WERI-Rb-1 (cell line): ENCODE results near the gene MFSD8.
"Not testable (repeated sequence)": the region's sequence is repeated elsewhere in the genome, so short reads cannot be mapped to it uniquely, and the experiment has no call there.

Source experiments
- DNase-seq: peaks from one replicate; pipeline ENCODE4 v3.0.0-alpha.2; 2020
- H3K27ac ChIP-seq: fragments of 250-450 bp; sonication (Bioruptor Pico); 2 replicates; pipeline ENCODE4 v1.5.1; 2020; ENCODE audit warnings: mild to moderate bottlenecking, moderate library complexity
- H3K27me3 ChIP-seq: fragments of 250-450 bp; sonication (Bioruptor Pico); 2 replicates; pipeline ENCODE4 v1.5.1; 2021; ENCODE audit warnings: mild to moderate bottlenecking, low read depth, moderate library complexity; ENCODE audit not compliant: insufficient read depth, severe bottlenecking
- H3K36me3 ChIP-seq: fragments of 250-450 bp; sonication (Bioruptor Pico); 2 replicates; pipeline ENCODE4 v1.5.1; 2020; ENCODE audit warnings: mild to moderate bottlenecking, moderate library complexity
- H3K4me3 ChIP-seq: 2 replicates; pipeline ENCODE4 v1.5.1; 2011; ENCODE audit warnings: low read depth, mild to moderate bottlenecking, control low read depth, low read length
- H3K9me3 ChIP-seq: fragments of 250-450 bp; sonication (Bioruptor Pico); 2 replicates; pipeline ENCODE4 v1.5.1; 2021; ENCODE audit warnings: mild to moderate bottlenecking, moderate library complexity; ENCODE audit not compliant: severe bottlenecking
- TF ChIP-seq, protein P1 (sequence below): IDR thresholded peaks from 2 replicates; pipeline ENCODE4 v1.5.1; 2011; ENCODE audit warnings: low read depth, mild to moderate bottlenecking, control low read depth, inconsistent platforms, low read length

The MFSD8 gene

DNA sequence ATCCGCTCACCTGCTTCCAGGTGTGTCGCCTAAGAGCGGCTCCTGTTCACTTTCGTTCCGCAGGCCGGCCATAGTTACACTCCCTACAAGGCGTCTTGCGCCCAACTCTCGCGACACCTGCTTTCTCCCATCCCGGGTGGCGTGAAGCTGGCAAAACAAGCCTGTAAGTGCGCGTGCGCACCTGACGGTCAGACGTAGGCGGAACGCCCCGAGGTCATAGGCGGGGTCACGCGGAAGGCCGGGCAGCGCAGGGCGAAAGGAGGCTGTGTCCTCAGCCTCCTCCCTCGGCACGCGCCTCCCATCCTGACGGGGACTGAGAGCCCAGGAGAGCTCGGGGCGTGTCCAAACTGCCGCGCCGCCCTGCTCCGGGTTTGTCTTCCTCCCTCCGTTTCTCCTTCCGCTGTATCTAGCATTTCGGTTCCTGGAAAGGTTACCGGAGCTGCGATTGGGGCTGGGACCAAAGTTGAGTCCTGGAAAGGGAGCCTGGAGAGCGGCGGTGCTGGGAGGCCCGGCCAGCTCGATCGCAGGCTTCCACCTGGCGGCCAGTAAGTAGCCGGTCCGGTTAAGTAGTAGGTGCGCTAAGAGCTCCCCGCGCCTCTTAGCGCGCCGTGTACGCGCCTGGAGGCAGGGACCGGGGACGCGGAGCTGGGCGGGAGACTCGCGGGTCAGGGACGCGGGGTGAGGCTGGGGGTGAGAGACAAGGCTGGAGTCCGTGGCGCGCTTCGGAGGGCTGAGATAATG lies at the start of gene MFSD8, which contains the start of gene ABHD18:
Gene MFSD8, minus strand, starts transcription at position 112 of the 741 bp plus-strand sequence. Its CDS starts 40 bp downstream, at position 72.
Gene ABHD18, plus strand, starts transcription at position 345 of the 741 bp plus-strand sequence. CDS start 17,550 bp downstream, outside the sequence.
- Histone ChIP-seq H3K27ac (peak within 1 kb of the TSS; percentile 90), H3K27me3 (no peaks in the 10 kb centered on the region), H3K9me3 (no peaks in the 10 kb centered on the region), H3K4me3 (peak within 1 kb of the TSS; percentile 68), H3K36me3 (peaks cover 25% of the 10 kb centered on the region)
- TF ChIP-seq, protein P1, sequence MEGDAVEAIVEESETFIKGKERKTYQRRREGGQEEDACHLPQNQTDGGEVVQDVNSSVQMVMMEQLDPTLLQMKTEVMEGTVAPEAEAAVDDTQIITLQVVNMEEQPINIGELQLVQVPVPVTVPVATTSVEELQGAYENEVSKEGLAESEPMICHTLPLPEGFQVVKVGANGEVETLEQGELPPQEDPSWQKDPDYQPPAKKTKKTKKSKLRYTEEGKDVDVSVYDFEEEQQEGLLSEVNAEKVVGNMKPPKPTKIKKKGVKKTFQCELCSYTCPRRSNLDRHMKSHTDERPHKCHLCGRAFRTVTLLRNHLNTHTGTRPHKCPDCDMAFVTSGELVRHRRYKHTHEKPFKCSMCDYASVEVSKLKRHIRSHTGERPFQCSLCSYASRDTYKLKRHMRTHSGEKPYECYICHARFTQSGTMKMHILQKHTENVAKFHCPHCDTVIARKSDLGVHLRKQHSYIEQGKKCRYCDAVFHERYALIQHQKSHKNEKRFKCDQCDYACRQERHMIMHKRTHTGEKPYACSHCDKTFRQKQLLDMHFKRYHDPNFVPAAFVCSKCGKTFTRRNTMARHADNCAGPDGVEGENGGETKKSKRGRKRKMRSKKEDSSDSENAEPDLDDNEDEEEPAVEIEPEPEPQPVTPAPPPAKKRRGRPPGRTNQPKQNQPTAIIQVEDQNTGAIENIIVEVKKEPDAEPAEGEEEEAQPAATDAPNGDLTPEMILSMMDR = peak; percentile 46
- DNase-seq = peak; percentile 100

GRCh38 chr4:128009428-128009827 lies 44.5 kb upstream of the MFSD8 start:
- H3K36me3 ChIP-seq = peaks cover 29% of the 10 kb centered on the region

DNA sequence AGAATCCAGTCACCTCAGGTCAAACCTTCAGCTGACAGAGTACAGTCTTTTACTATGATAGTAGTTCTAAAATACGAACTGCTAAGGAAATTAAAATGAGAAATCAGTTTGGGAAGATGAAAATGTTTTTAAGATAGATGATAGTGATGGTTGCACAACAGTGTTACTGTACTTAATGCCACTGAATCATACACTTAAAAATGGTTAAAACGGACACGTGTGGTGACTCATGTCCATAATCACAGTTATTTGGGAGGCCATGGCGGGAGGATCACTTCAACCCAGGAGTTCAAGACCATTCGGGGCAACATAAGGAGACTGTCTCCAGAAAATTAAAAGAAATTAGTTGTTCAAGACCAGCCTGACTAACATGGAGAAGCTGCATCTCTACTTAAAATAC lies 41.6 kb upstream of the MFSD8 start:
- Histone ChIP-seq H3K36me3 (peaks cover 28% of the 10 kb centered on the region), H3K9me3 (no peaks in the 10 kb centered on the region), H3K27me3 (no peaks in the 10 kb centered on the region), H3K27ac (no peak overlapping the region), H3K4me3 (no peak overlapping the region)
- no peak for DNase-seq
- TF ChIP-seq, protein P1 = no peak

More at GRCh38 chr4:128009428-128009827, 44.5 kb upstream of the MFSD8 start:
- TF ChIP-seq, protein P1 = no peak
- Histone ChIP-seq H3K4me3 (no peak overlapping the region), H3K9me3 (no peaks in the 10 kb centered on the region), H3K27me3 (no peaks in the 10 kb centered on the region), H3K27ac (no peak overlapping the region)
- DNase-seq = no peak

DNA sequence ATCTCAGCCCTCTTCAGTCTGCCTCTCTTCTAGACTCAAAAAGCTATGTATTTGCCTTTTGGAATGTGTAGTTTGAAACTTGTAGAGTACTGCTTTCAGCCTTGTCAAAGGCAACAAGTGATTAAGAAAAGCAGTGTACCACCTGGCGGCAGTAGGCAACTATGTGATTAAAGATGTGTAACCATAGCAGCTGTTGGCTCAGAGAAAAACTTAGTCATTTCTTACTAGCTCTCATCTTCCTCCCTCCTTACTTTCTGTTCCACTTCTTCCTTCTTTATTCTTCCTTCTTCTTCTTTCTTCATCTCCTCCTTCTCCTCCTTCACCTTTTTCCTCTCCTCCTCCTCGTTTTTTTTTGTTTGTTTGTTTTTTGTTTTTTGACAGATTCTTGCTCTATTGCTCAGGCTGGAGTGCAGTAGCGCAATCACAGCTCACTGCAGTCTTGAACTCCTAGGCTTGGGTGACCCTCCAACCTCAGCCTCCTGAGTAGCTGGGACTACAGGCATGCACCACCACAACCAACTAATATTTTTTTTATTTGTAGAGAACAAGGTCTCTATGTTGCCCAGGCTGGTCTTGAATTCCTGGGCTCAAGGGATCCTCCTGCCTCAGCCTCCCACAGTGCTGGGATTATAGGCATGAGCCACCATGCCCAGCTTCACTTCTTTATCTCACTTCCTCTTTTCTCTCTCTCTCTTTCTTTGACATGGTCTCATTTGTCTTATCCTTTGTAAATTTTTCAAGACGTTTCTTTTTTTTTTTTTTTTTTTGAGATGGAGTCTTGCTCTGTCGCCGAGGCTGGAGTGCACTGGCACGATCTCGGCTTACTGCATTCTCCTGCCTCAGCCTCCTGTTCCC lies 32.8 kb upstream of the MFSD8 start:
- no peak overlapping the region for H3K4me3 ChIP-seq
- H3K27me3 ChIP-seq = no peaks in the 10 kb centered on the region
- peaks cover 19% of the 10 kb centered on the region for H3K36me3 ChIP-seq
- TF ChIP-seq, protein P1 = peak; percentile 73
- H3K27ac ChIP-seq = no peak overlapping the region
- H3K9me3 ChIP-seq = no peaks in the 10 kb centered on the region
- DNase-seq = peak; percentile 58

DNA sequence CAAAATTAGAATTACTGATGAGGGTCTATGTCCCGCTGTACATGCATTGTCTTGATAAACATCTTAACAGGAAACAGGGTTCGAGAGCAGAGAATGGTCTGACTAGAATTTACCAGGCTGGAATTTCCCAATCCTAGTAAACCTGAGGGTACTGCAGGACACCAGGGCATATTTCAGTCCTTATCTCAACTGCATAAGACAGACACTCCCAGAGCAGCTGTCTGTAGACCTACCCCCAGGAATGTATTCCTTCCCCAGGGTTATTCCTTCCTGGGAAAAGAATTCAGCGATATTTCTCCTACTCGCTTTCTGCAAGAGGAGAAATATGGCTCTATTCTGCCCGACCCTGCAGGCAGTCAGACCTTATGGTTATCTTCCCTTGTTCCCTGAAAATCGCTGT lies 31.5 kb upstream of the MFSD8 start:
- not testable (repeated sequence) for DNase-seq, H3K9me3 ChIP-seq, H3K4me3 ChIP-seq, H3K27ac ChIP-seq, H3K27me3 ChIP-seq
- H3K36me3 ChIP-seq = peaks cover 17% of the 10 kb centered on the region

GRCh38 chr4:127995776-127996175 lies 30.8 kb upstream of the MFSD8 start:
- Histone ChIP-seq H3K27me3 (no peaks in the 10 kb centered on the region), H3K9me3 (no peaks in the 10 kb centered on the region), H3K27ac (no peak overlapping the region), H3K4me3 (no peak overlapping the region), H3K36me3 (peaks cover 19% of the 10 kb centered on the region)
- no peak for DNase-seq
- TF ChIP-seq, protein P1 = no peak
